Adrenal gland (tissue), 5 donors: ENCODE data around the gene ERC2.

Experiments
- POLR2A ChIP-seq, 2 donors: fragments of 450-650 bp; IDR thresholded peaks; one replicate each; pipeline ENCODE4 v1.6.1; 2017; ENCODE audit warnings: antibody characterized with exemption in 2 of 2, mild to moderate bottlenecking in 2 of 2, moderate library complexity in 1 of 2
- TF ChIP-seq, protein P1 (sequence below), 6 experiments: fragments of 450-650 bp in 4 of 6; fragments of 200-600 bp in 2 of 6; sonication (generic) in 1 of 6; IDR thresholded peaks; 1 replicate in 5 of 6; 2 replicates in 1 of 6; pipeline versions ENCODE4 v1.5.1 to v1.8.0; 2016 to 2021; ENCODE audit warnings: antibody characterized with exemption in 6 of 6, mild to moderate bottlenecking in 2 of 6, moderate library complexity in 1 of 6
- donor health status: DM: no; HTN: no; CAD: no.

DNA sequence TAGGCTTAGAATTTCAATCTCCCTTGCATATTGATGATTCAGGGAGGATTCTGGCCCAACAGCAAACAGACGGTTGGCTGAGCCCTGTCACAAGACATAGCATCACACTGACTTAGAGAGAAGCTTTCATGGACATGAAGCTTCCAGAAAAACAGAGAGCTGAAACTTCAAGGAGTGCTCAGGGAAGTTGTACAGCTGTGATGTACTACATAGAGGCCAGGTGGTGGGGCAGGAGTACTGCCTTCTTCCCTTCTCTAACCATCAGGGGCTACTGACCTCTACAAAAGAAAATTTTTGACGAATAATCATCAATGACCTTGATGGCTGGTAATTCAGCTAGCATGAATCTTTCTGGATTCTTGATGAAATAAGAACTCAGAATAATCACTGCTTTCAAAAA lies 378.5 kb downstream of the ERC2 start:
- TF ChIP-seq, protein P1, sequence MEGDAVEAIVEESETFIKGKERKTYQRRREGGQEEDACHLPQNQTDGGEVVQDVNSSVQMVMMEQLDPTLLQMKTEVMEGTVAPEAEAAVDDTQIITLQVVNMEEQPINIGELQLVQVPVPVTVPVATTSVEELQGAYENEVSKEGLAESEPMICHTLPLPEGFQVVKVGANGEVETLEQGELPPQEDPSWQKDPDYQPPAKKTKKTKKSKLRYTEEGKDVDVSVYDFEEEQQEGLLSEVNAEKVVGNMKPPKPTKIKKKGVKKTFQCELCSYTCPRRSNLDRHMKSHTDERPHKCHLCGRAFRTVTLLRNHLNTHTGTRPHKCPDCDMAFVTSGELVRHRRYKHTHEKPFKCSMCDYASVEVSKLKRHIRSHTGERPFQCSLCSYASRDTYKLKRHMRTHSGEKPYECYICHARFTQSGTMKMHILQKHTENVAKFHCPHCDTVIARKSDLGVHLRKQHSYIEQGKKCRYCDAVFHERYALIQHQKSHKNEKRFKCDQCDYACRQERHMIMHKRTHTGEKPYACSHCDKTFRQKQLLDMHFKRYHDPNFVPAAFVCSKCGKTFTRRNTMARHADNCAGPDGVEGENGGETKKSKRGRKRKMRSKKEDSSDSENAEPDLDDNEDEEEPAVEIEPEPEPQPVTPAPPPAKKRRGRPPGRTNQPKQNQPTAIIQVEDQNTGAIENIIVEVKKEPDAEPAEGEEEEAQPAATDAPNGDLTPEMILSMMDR (IDR thresholded peaks at IDR 0.05) = peak in 3 of 6 experiments; percentile 14 to 24 (median 19)
- TF ChIP-seq POLR2A (IDR thresholded peaks at IDR 0.05) = no peak
